Colonic mucosa (tissue), 4 donors: Measurements from ENCODE around the gene SEPTIN11. TPM values are rescaled to one million over a fixed set of nuclear protein-coding genes. Genes with fewer than 3 reads are reported as not detected.

ENCODE experiments used
- DNase-seq: peaks from one replicate; pipeline ENCODE4 v3.0.0-alpha.2; 2020
- H3K27ac ChIP-seq: fragments of 200-600 bp; one replicate; pipeline ENCODE4 v1.8.0; 2021
- H3K27me3 ChIP-seq: fragments of 200-600 bp; one replicate; pipeline ENCODE4 v1.8.0; 2021
- H3K36me3 ChIP-seq: fragments of 200-600 bp; one replicate; pipeline ENCODE4 v1.8.0; 2021
- H3K4me1 ChIP-seq: fragments of 200-600 bp; one replicate; pipeline ENCODE4 v1.8.0; 2021; ENCODE audit warnings: mild to moderate bottlenecking
- H3K4me3 ChIP-seq: fragments of 200-600 bp; one replicate; pipeline ENCODE4 v1.8.0; 2021
- H3K9ac ChIP-seq, 2 donors: one replicate each; pipeline ENCODE4 v1.7.0; 2013; ENCODE audit warnings: control low read depth in 2 of 2, low read depth in 2 of 2, low read length in 2 of 2
- H3K9me3 ChIP-seq: fragments of 200-600 bp; one replicate; pipeline ENCODE4 v1.8.0; 2021
- CTCF ChIP-seq: fragments of 200-600 bp; IDR thresholded peaks from one replicate; pipeline ENCODE4 v1.8.0; 2022; ENCODE audit warnings: antibody characterized with exemption, mild to moderate bottlenecking
- intact Hi-C: fragments of 100-400 bp; cut with DNase I; formaldehyde crosslinking; loops from one replicate; pipeline ENCODE4 v1.14.1; 2022
- total RNA-seq, 2 donors: library from RNA; stranded (reverse); fragmentation: NEBNext Ultra II Directional in 1 of 2; extraction: Animal tissue kit (Norgen Biotek cat#: 25700) in 1 of 2; gene quantifications; one replicate each; pipeline ENCODE4 v1.2.1, GENCODE V29; 2021
- donor health status: healthy.
- donor health status: DM: no; HTN: no; CAD: no.
- donor health status: DM: no; HTN: no; CAD: no.

SEPTIN11 gene
- total RNA-seq, 2 donors from 2014 or later = 114 to 134 TPM

GRCh38 chr4:76965866-76966579, 16.5 kb downstream of the SEPTIN11 start:
- no peak for TF ChIP-seq CTCF
- H3K4me1 ChIP-seq = no peaks in the 10 kb centered on the region
- no peak for DNase-seq
- H3K27ac ChIP-seq = no peak overlapping the region
- intact Hi-C loops = no loop called here
- no peaks in the 10 kb centered on the region for H3K27me3 ChIP-seq
- H3K36me3 ChIP-seq = no peaks in the 10 kb centered on the region
- no peak overlapping the region for H3K9ac ChIP-seq
- H3K4me3 ChIP-seq = no peak overlapping the region
- H3K9me3 ChIP-seq = no peaks in the 10 kb centered on the region

- H3K4me1 ChIP-seq = no peaks in the 10 kb centered on the region
- no peaks in the 10 kb centered on the region for H3K9me3 ChIP-seq
- no peak for TF ChIP-seq CTCF
- intact Hi-C loops = no loop called here
- no peaks in the 10 kb centered on the region for H3K27me3 ChIP-seq
- H3K36me3 ChIP-seq = no peaks in the 10 kb centered on the region
- H3K27ac ChIP-seq = no peak overlapping the region
- H3K9ac ChIP-seq = no peak overlapping the region
- H3K4me3 ChIP-seq = no peak overlapping the region
- no peak for DNase-seq
These were observed 19.4 kb downstream of the SEPTIN11 start for GRCh38 chr4:76968937-76969336.

GRCh38 chr4:76969495-76969894, 19.9 kb downstream of the SEPTIN11 start:
- Histone ChIP-seq H3K27ac (no peak overlapping the region), H3K4me3 (no peak overlapping the region), H3K4me1 (no peaks in the 10 kb centered on the region), H3K9me3 (no peaks in the 10 kb centered on the region), H3K9ac (no peak overlapping the region), H3K27me3 (no peaks in the 10 kb centered on the region), H3K36me3 (no peaks in the 10 kb centered on the region)
- intact Hi-C loops = no loop called here
- DNase-seq = no peak
- no peak for TF ChIP-seq CTCF

- H3K9ac ChIP-seq = no peak overlapping the region
- H3K27ac ChIP-seq = no peak overlapping the region
- no peak for DNase-seq
- H3K9me3 ChIP-seq = no peaks in the 10 kb centered on the region
- no peaks in the 10 kb centered on the region for H3K27me3 ChIP-seq
- no peaks in the 10 kb centered on the region for H3K4me1 ChIP-seq
- H3K36me3 ChIP-seq = no peaks in the 10 kb centered on the region
- no peak overlapping the region for H3K4me3 ChIP-seq
- TF ChIP-seq CTCF = no peak
- intact Hi-C loops = no loop called here
These were observed 20.5 kb downstream of the SEPTIN11 start for GRCh38 chr4:76969941-76970529.

- no peaks in the 10 kb centered on the region for H3K27me3 ChIP-seq
- H3K36me3 ChIP-seq = no peaks in the 10 kb centered on the region
- H3K9me3 ChIP-seq = no peaks in the 10 kb centered on the region
- H3K9ac ChIP-seq = no peak overlapping the region
- H3K27ac ChIP-seq = no peak overlapping the region
- H3K4me3 ChIP-seq = no peak overlapping the region
- intact Hi-C loops = no loop called here
- DNase-seq = no peak
- H3K4me1 ChIP-seq = no peaks in the 10 kb centered on the region
- TF ChIP-seq CTCF = no peak
These were observed 22.8 kb downstream of the SEPTIN11 start for GRCh38 chr4:76972306-76972705.
